Parathyroid adenoma (tissue), 2 donors: Measurements from ENCODE around the gene UBE2B.
"Not testable (repeated sequence)": the region's sequence is repeated elsewhere in the genome, so short reads cannot be mapped to it uniquely, and the experiment has no call there.

Source experiments
- H2AFZ ChIP-seq: fragments of 300-600 bp; sonication (generic); one replicate; pipeline ENCODE4 v1.7.0; 2017; ENCODE audit warnings: antibody characterized with exemption, mild to moderate bottlenecking
- H3K27ac ChIP-seq: fragments of 300-600 bp; sonication (generic); one replicate; pipeline ENCODE4 v1.7.0; 2017
- H3K27me3 ChIP-seq: fragments of 300-600 bp; sonication (generic); one replicate; pipeline ENCODE4 v1.7.0; 2017; ENCODE audit warnings: low read length; ENCODE audit not compliant: control insufficient read depth, insufficient read depth
- H3K36me3 ChIP-seq: fragments of 300-600 bp; sonication (generic); one replicate; pipeline ENCODE4 v1.7.0; 2017; ENCODE audit warnings: low read length; ENCODE audit not compliant: control insufficient read depth, insufficient read depth
- H3K4me1 ChIP-seq: fragments of 300-600 bp; sonication (generic); one replicate; pipeline ENCODE4 v1.7.0; 2017; ENCODE audit warnings: control low read depth
- H3K4me2 ChIP-seq: fragments of 300-600 bp; sonication (generic); one replicate; pipeline ENCODE4 v1.7.0; 2017; ENCODE audit warnings: low read length
- H3K4me3 ChIP-seq: fragments of 300-600 bp; sonication (generic); one replicate; pipeline ENCODE4 v1.7.0; 2017; ENCODE audit warnings: low read depth, low read length
- H3K79me2 ChIP-seq: fragments of 300-600 bp; sonication (generic); one replicate; pipeline ENCODE4 v1.7.0; 2017; ENCODE audit warnings: control low read depth
- H3K9ac ChIP-seq: fragments of 300-600 bp; sonication (generic); one replicate; pipeline ENCODE4 v1.7.0; 2017; ENCODE audit warnings: mild to moderate bottlenecking
- H3K9me3 ChIP-seq: fragments of 300-600 bp; sonication (generic); one replicate; pipeline ENCODE4 v1.7.0; 2017; ENCODE audit warnings: low read length; ENCODE audit not compliant: control insufficient read depth
- CTCF ChIP-seq: fragments of 300-600 bp; sonication (generic); IDR thresholded peaks from one replicate; pipeline ENCODE4 v1.7.0; 2017; ENCODE audit warnings: antibody characterized with exemption, mild to moderate bottlenecking
- donor health status: primary hyperparathyroidism.

Gene UBE2B

GRCh38 chr5:134418958-134419357 lies 47.6 kb downstream of the UBE2B start:
- Histone ChIP-seq H3K4me2 (no peak overlapping the region), H3K36me3 (no peaks in the 10 kb centered on the region), H3K9ac (no peak overlapping the region), H3K4me1 (no peaks in the 10 kb centered on the region), H3K4me3 (no peak overlapping the region), H3K27me3 (no peaks in the 10 kb centered on the region), H3K79me2 (no peaks in the 10 kb centered on the region), H3K9me3 (no peaks in the 10 kb centered on the region), H3K27ac (no peak overlapping the region), H2AFZ (no peak overlapping the region)
- TF ChIP-seq CTCF = no peak

- no peak for TF ChIP-seq CTCF
These were observed 49.0 kb downstream of the UBE2B start for GRCh38 chr5:134420343-134420742.

GRCh38 chr5:134421038-134421437 lies 49.7 kb downstream of the UBE2B start:
- not testable (repeated sequence) for H3K4me2 ChIP-seq, H3K4me1 ChIP-seq, H3K27me3 ChIP-seq, H3K79me2 ChIP-seq, H3K4me3 ChIP-seq, H3K9me3 ChIP-seq, H3K9ac ChIP-seq, H3K27ac ChIP-seq, H3K36me3 ChIP-seq, H2AFZ ChIP-seq

More at GRCh38 chr5:134420343-134420742, 49.0 kb downstream of the UBE2B start:
- Histone ChIP-seq H3K27me3 (no peaks in the 10 kb centered on the region), H2AFZ (no peak overlapping the region), H3K4me1 (no peaks in the 10 kb centered on the region), H3K4me2 (no peak overlapping the region), H3K79me2 (no peaks in the 10 kb centered on the region), H3K36me3 (no peaks in the 10 kb centered on the region), H3K27ac (no peak overlapping the region), H3K4me3 (no peak overlapping the region), H3K9ac (no peak overlapping the region), H3K9me3 (no peaks in the 10 kb centered on the region)

- Histone ChIP-seq H2AFZ (no peak overlapping the region), H3K9me3 (no peaks in the 10 kb centered on the region), H3K4me1 (no peaks in the 10 kb centered on the region), H3K36me3 (no peaks in the 10 kb centered on the region), H3K79me2 (no peaks in the 10 kb centered on the region), H3K27ac (no peak overlapping the region), H3K27me3 (no peaks in the 10 kb centered on the region), H3K4me2 (no peak overlapping the region), H3K9ac (no peak overlapping the region), H3K4me3 (no peak overlapping the region)
- TF ChIP-seq CTCF = no peak
These were observed 51.5 kb downstream of the UBE2B start for GRCh38 chr5:134422791-134423365.

- TF ChIP-seq CTCF = no peak
- Histone ChIP-seq H3K27ac (no peak overlapping the region), H3K9me3 (no peaks in the 10 kb centered on the region), H3K4me1 (no peaks in the 10 kb centered on the region), H3K36me3 (no peaks in the 10 kb centered on the region), H3K4me3 (no peak overlapping the region), H2AFZ (no peak overlapping the region), H3K9ac (no peak overlapping the region), H3K79me2 (no peaks in the 10 kb centered on the region), H3K4me2 (no peak overlapping the region), H3K27me3 (no peaks in the 10 kb centered on the region)
These were observed 52.0 kb downstream of the UBE2B start for GRCh38 chr5:134423376-134423775.
